Stimulated activated CD4-positive, alpha-beta T cell treated with anti-CD3 and anti-CD28 coated beads, Interleukin-4, amount 100 ng/mL, for 24 hours (primary cell): Measurements from ENCODE around the gene NETO1.

Experiments used
- DNase-seq: peaks from one replicate; pipeline ENCODE4 v3.0.0-alpha.2; 2020

The NETO1 gene

DNA sequence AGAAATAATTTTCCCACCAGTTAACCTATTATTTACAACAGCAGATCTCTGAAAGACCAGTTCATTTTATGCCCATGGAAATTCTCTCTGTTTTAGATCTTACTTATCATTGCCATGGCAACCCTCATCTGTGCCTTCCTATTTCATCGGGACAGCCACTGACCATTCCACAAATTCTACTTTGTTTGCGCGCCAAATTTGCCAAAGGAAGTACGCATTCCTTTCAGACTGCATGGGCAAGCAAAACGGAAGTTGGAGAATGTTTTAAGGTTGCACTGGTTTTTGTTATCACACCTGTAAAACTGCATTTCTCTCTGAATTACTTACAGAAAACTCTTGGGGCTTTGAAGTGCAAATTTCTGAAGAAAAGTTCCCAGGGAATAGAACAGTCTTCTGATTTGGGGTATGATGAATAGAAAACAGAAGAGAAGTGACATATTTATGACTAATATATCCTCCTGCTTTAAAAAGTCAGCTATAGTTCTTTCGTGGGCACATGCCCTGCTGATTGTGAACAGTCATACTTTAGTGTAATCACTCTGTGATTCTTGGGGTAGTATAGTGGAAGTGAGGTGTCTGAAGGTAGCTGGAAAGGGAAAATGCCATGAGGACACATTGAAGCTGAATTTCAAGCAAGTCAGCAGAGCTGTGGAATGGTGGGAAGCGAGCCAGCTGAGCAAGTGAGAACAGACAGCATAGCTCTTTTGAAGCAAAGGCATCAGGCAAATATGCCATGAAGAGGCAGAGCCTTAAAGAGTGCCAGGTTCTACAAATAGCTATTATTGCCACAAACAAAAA lies 20.9 kb downstream of the NETO1 start:
- no peak for DNase-seq

GRCh38 chr18:72843743-72844142 lies 24.0 kb downstream of the NETO1 start:
- no peak for DNase-seq

GRCh38 chr18:72840109-72840508 lies 27.7 kb downstream of the NETO1 start:
- no peak for DNase-seq

GRCh38 chr18:72834731-72835130 lies 33.1 kb downstream of the NETO1 start:
- DNase-seq = no peak

- no peak for DNase-seq
Observed at GRCh38 chr18:72833471-72833870, 34.3 kb downstream of the NETO1 start.

GRCh38 chr18:72830109-72830508 lies 37.7 kb downstream of the NETO1 start:
- DNase-seq = no peak

- no peak for DNase-seq
Observed at GRCh38 chr18:72828601-72829000, 39.2 kb downstream of the NETO1 start.

GRCh38 chr18:72826736-72827135 lies 41.1 kb downstream of the NETO1 start:
- DNase-seq = no peak

DNA sequence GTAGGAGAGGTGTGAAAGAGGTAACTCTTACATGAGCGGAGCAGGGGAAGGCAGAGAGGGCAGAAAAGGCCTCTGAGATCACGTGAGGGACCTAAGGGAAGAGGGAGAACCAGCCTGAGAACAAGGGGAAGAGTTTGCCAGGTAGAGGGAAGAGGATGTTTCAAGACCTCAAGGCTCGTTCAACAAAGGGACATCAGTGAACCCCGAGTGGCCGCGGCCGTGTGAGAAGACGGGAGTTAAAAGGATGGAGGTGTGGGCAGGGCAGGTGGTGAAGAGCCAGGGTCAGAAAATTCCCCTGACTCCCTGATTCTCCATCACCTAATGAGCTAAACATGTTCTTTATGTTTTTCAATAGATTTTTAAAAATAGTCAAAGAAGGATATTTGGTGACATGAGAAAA lies 44.4 kb downstream of the NETO1 start:
- no peak for DNase-seq

- no peak for DNase-seq
Observed at GRCh38 chr18:72822202-72822601, 45.6 kb downstream of the NETO1 start.

DNA sequence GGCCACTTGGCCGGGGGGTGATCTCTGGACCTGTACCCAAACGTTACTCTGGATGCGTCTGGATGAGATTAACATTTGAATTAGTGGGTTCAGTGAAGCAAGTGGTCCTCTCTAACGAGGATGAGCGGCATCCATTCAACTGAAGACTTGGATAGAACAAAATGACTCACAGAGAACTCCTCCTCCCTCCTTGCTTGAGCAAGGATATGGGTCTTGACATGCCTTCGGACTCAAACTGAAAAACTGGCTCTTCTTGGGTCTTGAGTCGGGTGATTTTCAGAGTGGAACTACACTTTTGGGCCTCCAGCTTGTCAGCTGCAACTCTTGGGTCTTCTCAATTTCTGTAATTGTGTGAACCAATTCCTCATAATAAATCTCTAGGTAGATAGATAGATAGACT lies 47.2 kb downstream of the NETO1 start:
- DNase-seq = no peak

GRCh38 chr18:72819050-72819449 lies 48.7 kb downstream of the NETO1 start:
- DNase-seq = no peak

DNA sequence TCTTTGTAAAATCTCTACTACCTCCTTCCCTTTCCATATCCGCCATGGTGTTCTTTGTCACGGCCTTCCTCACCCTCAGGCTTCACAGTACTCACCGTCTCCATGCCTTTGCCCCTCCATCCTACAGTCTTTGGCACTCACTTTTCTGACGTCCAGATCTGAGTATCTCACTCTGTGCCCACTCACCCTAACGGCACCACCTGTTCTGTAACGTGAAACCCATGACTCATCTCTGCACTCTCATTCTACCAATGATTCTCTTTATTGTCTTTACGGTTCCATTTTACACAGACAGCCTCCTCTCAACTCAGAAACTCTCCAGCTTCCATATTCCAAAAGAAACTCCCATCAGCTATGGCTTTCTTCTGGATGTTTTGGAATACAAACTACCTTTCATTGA lies 56.7 kb downstream of the NETO1 start:
- DNase-seq = no peak

DNA sequence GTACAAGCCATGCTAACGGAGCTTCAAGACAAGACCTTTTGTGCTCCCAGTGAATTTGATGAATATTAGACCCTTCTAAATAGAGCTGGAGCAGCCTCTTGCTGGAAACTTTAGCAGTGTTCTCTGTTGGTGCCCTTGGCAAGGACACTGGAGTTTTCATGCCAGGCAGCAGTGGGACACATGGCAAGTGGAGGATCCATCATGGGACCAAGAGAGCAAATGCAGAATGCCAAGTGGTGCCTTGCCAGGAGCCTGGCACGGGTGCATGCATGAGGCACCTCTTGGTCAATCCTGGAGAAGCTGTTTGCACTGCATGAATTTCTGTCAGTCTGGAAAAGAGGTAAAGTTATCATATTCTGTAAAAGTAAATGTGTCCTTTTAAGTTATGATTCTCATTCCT lies 59.1 kb downstream of the NETO1 start:
- DNase-seq = no peak

DNA sequence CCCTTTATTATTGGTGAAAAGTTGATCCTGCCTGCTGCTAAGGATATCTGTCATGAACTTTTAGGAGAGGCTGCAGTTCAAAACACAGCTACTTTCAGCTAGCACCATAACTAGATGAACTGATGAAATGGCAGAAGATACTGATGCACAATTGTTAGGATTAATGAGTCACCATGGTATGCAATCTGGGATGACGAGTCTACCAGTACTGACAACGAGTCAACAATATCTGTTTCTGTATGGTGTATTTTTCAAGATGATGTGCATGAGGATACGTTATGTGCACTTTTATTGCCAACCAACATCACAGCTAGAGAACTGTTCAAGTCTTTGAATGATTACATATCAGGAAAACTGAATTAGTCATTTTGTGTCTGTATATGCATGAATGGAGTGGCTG lies 68.7 kb downstream of the NETO1 start:
- DNase-seq = no peak

- DNase-seq = no peak
Observed at GRCh38 chr18:72783530-72783929, 84.3 kb downstream of the NETO1 start.

- DNase-seq = no peak
Observed at GRCh38 chr18:72774914-72775313, 92.9 kb downstream of the NETO1 start.

GRCh38 chr18:72772916-72773315 lies 94.9 kb downstream of the NETO1 start:
- no peak for DNase-seq

- no peak for DNase-seq
Observed at GRCh38 chr18:72768681-72769229, 99.0 kb downstream of the NETO1 start.

- no peak for DNase-seq
Observed at GRCh38 chr18:72762515-72763122, 105.2 kb downstream of the NETO1 start.

DNA sequence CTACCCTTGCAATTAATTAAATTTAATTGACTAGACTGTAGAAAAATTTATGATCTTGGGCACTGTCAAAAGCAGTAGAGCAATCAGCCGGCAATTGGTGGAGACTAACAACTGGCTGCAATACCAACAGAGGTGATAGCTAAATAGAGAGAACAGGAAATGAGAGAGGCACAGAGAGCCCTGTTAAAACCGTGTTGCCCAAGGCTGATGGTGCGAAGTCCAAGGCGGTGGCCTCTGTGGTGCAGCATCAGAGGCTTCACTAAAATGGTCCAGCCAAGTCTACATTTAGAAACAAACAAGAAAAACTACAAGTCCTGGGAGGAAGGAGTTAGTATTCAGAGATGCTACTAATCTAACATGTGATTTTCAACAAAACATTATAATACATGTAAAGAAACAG lies 115.6 kb downstream of the NETO1 start:
- DNase-seq = no peak

DNA sequence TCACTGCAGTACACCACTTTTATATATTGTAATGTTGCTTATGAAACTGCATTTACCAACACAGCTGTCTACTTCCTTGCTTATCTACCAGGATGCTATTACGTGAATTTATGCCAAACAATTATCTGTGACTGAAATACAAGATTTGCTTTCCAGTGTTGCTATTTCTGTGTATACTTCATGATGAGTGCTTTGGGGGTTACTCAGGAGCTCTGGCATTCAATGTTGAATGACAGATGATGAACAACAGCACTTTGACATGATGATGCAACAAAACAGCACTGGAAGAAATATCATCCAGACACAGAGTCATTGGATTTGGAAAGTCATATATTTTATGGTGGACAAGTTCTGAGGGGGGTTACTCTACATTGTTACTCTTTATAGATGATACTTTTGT lies 125.8 kb downstream of the NETO1 start:
- DNase-seq = no peak

- DNase-seq = no peak
Observed at GRCh38 chr18:72738136-72738535, 129.7 kb downstream of the NETO1 start.

DNA sequence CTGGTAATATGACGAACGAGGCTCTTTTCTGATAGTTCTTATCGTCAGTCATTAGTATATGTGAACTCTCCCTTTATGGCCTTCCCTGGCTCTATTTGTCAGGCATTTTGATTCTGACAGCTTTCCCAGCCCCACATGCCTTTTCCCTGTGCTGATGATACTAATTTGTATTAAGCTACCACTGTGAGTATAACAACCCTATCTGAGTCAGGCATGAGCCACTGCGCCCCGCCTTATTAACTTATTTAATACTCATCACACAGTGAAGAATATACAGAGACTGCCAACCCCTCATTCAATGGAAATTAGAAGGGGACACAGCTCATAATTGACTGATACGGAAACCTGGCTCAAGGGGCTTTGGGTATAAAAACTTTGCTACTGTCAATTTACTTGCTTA lies 140.0 kb downstream of the NETO1 start:
- DNase-seq = no peak
